GM12892 (cell line): Measurements from ENCODE around the gene RPL31.

Experiments
- POLR2A ChIP-seq: IDR thresholded peaks from 2 replicates; pipeline ENCODE4 v1.6.1; 2011; ENCODE audit warnings: low read depth, low read length, control low read depth
- POLR2AphosphoS5 ChIP-seq: IDR thresholded peaks from 2 replicates; pipeline ENCODE4 v1.6.1; 2011; ENCODE audit warnings: low read depth, low read length, control low read depth
- TAF1 ChIP-seq: IDR thresholded peaks from 2 replicates; pipeline ENCODE4 v1.6.1; 2011; ENCODE audit warnings: low read depth, mild to moderate bottlenecking, control low read depth, low read length, borderline replicate concordance

GRCh38 chr2:101047774-101048173, 45.7 kb downstream of the RPL31 start:
- TF ChIP-seq POLR2A (no peak), TAF1 (no peak), POLR2AphosphoS5 (no peak)
